NCI-H2196 (cell line): ENCODE results near the gene OR2M4.
"Not testable (repeated sequence)": the region's sequence is repeated elsewhere in the genome, so short reads cannot be mapped to it uniquely, and the experiment has no call there.

Source experiments
- DNase-seq: peaks from one replicate; lab custom pipeline; 2025; ENCODE audit not compliant: unreplicated experiment; lab: John Stamatoyannopoulos, UW

OR2M4 gene

GRCh38 chr1:248231117-248231516 is at the start of gene OR2M4:
Gene OR2M4 (plus strand): TSS chr1:248231417. CDS start chr1:248238929, 7,512 bp downstream.
- no peak for DNase-seq

- DNase-seq = no peak
These were observed 47.2 kb upstream of the OR2M4 start for GRCh38 chr1:248183996-248184395.

- DNase-seq = no peak
These were observed 43.9 kb upstream of the OR2M4 start for GRCh38 chr1:248187363-248187762.

GRCh38 chr1:248189026-248189425 is 42.2 kb upstream of the OR2M4 start:
- no peak for DNase-seq

- DNase-seq = no peak
These were observed 37.1 kb upstream of the OR2M4 start for GRCh38 chr1:248194117-248194516.

- DNase-seq = no peak
These were observed 34.3 kb upstream of the OR2M4 start, which contains the start of gene OR2M3 for GRCh38 chr1:248196965-248197364. Gene OR2M3 (plus strand): TSS chr1:248197265. CDS start chr1:248203068, 5,803 bp downstream.

GRCh38 chr1:248215880-248216279 is 15.3 kb upstream of the OR2M4 start:
- no peak for DNase-seq

- no peak for DNase-seq
These were observed 5.7 kb upstream of the OR2M4 start for GRCh38 chr1:248225537-248225936.

GRCh38 chr1:248229360-248229908 is 1.8 kb upstream of the OR2M4 start:
- no peak for DNase-seq

GRCh38 chr1:248239478-248239877 is 8.3 kb downstream of the OR2M4 start:
- no peak for DNase-seq

GRCh38 chr1:248243204-248243603 is 12.0 kb downstream of the OR2M4 start:
- peak; percentile 18 for DNase-seq

- DNase-seq = not testable (repeated sequence)
These were observed 28.1 kb downstream of the OR2M4 start for GRCh38 chr1:248259309-248259708.

GRCh38 chr1:248268178-248268577 is 37.0 kb downstream of the OR2M4 start:
- no peak for DNase-seq

GRCh38 chr1:248273225-248273624 is 42.0 kb downstream of the OR2M4 start:
- DNase-seq = not testable (repeated sequence)

- no peak for DNase-seq
These were observed 46.7 kb downstream of the OR2M4 start, which contains the start of gene OR2T33 for GRCh38 chr1:248277876-248278275. Gene OR2T33 (minus strand): TSS chr1:248277976. CDS start chr1:248273814, 4,162 bp downstream.

- DNase-seq = no peak
These were observed 57.2 kb downstream of the OR2M4 start for GRCh38 chr1:248288391-248288790.
